SK-N-SH treated with all-trans-retinoic acid at 6 μM for 48 hours (cell line): ENCODE data around the gene CCDC190.
"Not testable (repeated sequence)": the region's sequence is repeated elsewhere in the genome, so short reads cannot be mapped to it uniquely, and the experiment has no call there.

Experiments used
- ATAC-seq: fragments of 200-7000 bp; cut with Tn5 transposase; 3 replicates; pipeline ENCODE4 v1.9.1; 2020; ENCODE audit warnings: mild to moderate bottlenecking, moderate library complexity
- ARNTL ChIP-seq: fragments of 450-650 bp; formaldehyde crosslinking; IDR thresholded peaks from 2 replicates; pipeline ENCODE4 v1.5.0; 2020; ENCODE audit warnings: low read depth, mild to moderate bottlenecking, moderate library complexity, borderline replicate concordance
- CREB5 ChIP-seq: fragments of 250-450 bp; sonication (Bioruptor Pico); IDR thresholded peaks from 2 replicates; pipeline ENCODE4 v1.5.1; 2020; ENCODE audit warnings: low read depth, mild to moderate bottlenecking, moderate library complexity
- CSDC2 ChIP-seq: fragments of 250-450 bp; sonication (Bioruptor Pico); IDR thresholded peaks from 2 replicates; pipeline ENCODE4 v1.5.0; 2020; ENCODE audit warnings: mild to moderate bottlenecking, moderate library complexity
- ESRRG ChIP-seq: fragments of 250-450 bp; sonication (Bioruptor Pico); IDR thresholded peaks from 2 replicates; pipeline ENCODE4 v1.6.1; 2021; ENCODE audit warnings: mild to moderate bottlenecking
- ISL1 ChIP-seq: fragments of 250-450 bp; sonication (Bioruptor Pico); IDR thresholded peaks from 2 replicates; pipeline ENCODE4 v2.1.2; 2022; ENCODE audit warnings: mild to moderate bottlenecking, moderate library complexity
- OSR1 ChIP-seq: fragments of 250-450 bp; sonication (Bioruptor Pico); IDR thresholded peaks from 2 replicates; pipeline ENCODE4 v1.8.0; 2022; ENCODE audit warnings: moderate library complexity, mild to moderate bottlenecking, inconsistent platforms
- PATZ1 ChIP-seq: fragments of 250-450 bp; sonication (Bioruptor Pico); IDR thresholded peaks from 2 replicates; pipeline ENCODE4 v1.8.0; 2020; ENCODE audit warnings: mild to moderate bottlenecking, moderate library complexity, borderline replicate concordance
- POU6F1 ChIP-seq: fragments of 250-450 bp; sonication (Bioruptor Pico); IDR thresholded peaks from 2 replicates; pipeline ENCODE4 v1.8.0; 2021; ENCODE audit warnings: low read depth, mild to moderate bottlenecking, moderate library complexity, borderline replicate concordance
- PPARA ChIP-seq: fragments of 250-450 bp; sonication (Bioruptor Pico); IDR thresholded peaks from 2 replicates; pipeline ENCODE4 v1.5.0; 2020; ENCODE audit warnings: mild to moderate bottlenecking, borderline replicate concordance
- SNAI2 ChIP-seq: fragments of 250-450 bp; sonication (Bioruptor Pico); IDR thresholded peaks from 2 replicates; pipeline ENCODE4 v1.5.0; 2020; ENCODE audit warnings: mild to moderate bottlenecking, moderate library complexity
- TCF4 ChIP-seq: fragments of 250-450 bp; sonication (Bioruptor Pico); IDR thresholded peaks from 2 replicates; pipeline ENCODE4 v1.8.0; 2021; ENCODE audit warnings: mild to moderate bottlenecking, moderate library complexity, borderline replicate concordance
- TOX ChIP-seq: fragments of 250-450 bp; sonication (Bioruptor Pico); IDR thresholded peaks from 2 replicates; pipeline ENCODE4 v1.8.0; 2021; ENCODE audit warnings: mild to moderate bottlenecking, moderate library complexity, borderline replicate concordance
- ZFP3 ChIP-seq: fragments of 250-450 bp; sonication (Bioruptor Pico); IDR thresholded peaks from 2 replicates; pipeline ENCODE4 v1.5.0; 2020; ENCODE audit warnings: mild to moderate bottlenecking, moderate library complexity
- ZFP30 ChIP-seq: fragments of 450-650 bp; formaldehyde crosslinking; IDR thresholded peaks from 2 replicates; pipeline ENCODE4 v1.5.0; 2022; ENCODE audit warnings: mild to moderate bottlenecking, moderate library complexity
- ZNF565 ChIP-seq: fragments of 450-650 bp; formaldehyde crosslinking; conservative IDR thresholded peaks from 2 replicates; pipeline ENCODE4 v1.5.0; 2020; ENCODE audit warnings: low read depth, mild to moderate bottlenecking, moderate library complexity
- ZNF70 ChIP-seq: fragments of 450-650 bp; formaldehyde crosslinking; IDR thresholded peaks from 2 replicates; pipeline ENCODE4 v1.5.0; 2020; ENCODE audit warnings: mild to moderate bottlenecking, moderate library complexity
- ZNF8 ChIP-seq: fragments of 450-650 bp; formaldehyde crosslinking; IDR thresholded peaks from 2 replicates; pipeline ENCODE4 v1.5.0; 2020; ENCODE audit warnings: mild to moderate bottlenecking, moderate library complexity
- TF ChIP-seq, protein P1 (sequence below): fragments of 250-450 bp; sonication (Bioruptor Pico); IDR thresholded peaks from 2 replicates; pipeline ENCODE4 v1.5.1; 2021; ENCODE audit warnings: mild to moderate bottlenecking, moderate library complexity
- TF ChIP-seq, protein P2 (sequence below): fragments of 250-450 bp; sonication (Bioruptor Pico); IDR thresholded peaks from 2 replicates; pipeline ENCODE4 v1.5.0; 2020; ENCODE audit warnings: mild to moderate bottlenecking, moderate library complexity

The CCDC190 gene

DNA sequence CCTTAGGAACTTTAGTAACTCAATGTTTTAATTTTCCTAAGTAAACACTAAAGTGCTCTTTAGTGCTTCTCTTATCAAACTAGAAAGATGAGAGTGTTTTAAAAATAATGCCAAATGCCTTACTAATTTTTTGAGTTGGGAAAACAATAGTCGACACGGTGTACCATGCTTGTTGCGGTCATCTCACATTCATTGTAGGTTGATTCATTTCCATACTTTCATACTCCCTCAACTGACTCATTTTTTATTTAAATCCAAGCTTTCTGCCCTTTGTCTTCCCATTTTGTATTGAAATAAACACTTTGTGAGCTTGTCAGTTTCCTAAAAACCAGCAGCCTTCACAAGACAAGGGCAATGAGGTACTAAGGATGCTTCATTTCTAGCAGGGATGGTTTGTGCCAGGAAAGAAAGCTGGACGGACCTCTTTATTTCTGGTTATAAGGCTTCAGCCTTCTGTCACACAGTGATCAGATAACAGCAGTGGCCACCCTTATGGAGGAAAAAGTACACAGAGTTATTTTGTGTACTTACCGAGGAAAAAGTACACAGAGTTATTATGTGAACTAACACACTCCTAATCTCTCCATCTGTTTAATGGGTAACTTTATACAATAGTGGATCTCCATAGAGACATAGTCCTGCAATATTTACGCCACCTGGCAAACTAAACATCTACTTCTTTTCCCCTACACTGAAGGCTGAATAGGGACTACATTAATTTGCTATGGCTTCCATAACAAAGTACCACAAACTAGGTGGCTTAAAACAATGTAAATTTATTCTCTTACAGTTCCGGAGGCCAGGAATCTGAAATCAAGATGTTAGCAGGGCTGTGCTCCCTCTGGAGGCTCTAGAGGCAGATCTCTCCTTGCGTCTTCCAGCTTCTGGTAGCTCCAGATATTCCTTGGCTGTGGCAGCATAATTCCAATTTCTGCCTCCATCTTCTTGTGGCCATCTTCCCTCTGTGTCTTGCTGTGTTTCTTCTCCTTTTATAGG, 13.0 kb upstream of the CCDC190 start:
- peak; percentile 17; the same call in 1 of the 3 replicates for ATAC-seq
- TF ChIP-seq ESRRG (CRISPR knock-in tag) = no peak
- TF ChIP-seq ARNTL = no peak
- no peak for TF ChIP-seq TCF4 (CRISPR knock-in tag)
- TF ChIP-seq CSDC2 = no peak
- TF ChIP-seq OSR1 (CRISPR knock-in tag) = no peak
- TF ChIP-seq ZNF565 (CRISPR knock-in tag) = no peak

DNA sequence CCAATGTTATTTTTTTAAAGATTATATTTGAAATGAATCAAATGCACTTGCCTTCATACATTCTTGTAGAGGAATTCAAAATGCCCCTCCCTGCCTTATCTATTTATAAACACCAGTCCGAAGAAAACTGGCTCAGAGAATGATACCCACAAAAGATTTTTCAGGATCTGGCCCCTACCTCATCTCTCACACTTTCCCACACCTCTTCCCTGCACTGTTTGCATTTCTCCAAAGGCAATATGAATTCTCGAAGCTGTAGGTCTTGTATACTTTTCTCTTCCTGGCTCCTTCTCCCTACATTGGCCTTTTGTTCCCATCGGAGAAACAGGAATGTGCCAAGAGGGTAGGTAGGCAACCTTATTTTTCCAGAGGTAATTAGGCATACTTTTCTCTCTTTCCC, 12.0 kb upstream of the CCDC190 start:
- TF ChIP-seq ISL1 = no peak
- TF ChIP-seq ESRRG (CRISPR knock-in tag) = no peak
- TF ChIP-seq, protein P1, sequence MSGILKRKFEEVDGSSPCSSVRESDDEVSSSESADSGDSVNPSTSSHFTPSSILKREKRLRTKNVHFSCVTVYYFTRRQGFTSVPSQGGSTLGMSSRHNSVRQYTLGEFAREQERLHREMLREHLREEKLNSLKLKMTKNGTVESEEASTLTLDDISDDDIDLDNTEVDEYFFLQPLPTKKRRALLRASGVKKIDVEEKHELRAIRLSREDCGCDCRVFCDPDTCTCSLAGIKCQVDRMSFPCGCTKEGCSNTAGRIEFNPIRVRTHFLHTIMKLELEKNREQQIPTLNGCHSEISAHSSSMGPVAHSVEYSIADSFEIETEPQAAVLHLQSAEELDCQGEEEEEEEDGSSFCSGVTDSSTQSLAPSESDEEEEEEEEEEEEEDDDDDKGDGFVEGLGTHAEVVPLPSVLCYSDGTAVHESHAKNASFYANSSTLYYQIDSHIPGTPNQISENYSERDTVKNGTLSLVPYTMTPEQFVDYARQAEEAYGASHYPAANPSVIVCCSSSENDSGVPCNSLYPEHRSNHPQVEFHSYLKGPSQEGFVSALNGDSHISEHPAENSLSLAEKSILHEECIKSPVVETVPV = no peak
- TF ChIP-seq POU6F1 = no peak
- TF ChIP-seq, protein P2, sequence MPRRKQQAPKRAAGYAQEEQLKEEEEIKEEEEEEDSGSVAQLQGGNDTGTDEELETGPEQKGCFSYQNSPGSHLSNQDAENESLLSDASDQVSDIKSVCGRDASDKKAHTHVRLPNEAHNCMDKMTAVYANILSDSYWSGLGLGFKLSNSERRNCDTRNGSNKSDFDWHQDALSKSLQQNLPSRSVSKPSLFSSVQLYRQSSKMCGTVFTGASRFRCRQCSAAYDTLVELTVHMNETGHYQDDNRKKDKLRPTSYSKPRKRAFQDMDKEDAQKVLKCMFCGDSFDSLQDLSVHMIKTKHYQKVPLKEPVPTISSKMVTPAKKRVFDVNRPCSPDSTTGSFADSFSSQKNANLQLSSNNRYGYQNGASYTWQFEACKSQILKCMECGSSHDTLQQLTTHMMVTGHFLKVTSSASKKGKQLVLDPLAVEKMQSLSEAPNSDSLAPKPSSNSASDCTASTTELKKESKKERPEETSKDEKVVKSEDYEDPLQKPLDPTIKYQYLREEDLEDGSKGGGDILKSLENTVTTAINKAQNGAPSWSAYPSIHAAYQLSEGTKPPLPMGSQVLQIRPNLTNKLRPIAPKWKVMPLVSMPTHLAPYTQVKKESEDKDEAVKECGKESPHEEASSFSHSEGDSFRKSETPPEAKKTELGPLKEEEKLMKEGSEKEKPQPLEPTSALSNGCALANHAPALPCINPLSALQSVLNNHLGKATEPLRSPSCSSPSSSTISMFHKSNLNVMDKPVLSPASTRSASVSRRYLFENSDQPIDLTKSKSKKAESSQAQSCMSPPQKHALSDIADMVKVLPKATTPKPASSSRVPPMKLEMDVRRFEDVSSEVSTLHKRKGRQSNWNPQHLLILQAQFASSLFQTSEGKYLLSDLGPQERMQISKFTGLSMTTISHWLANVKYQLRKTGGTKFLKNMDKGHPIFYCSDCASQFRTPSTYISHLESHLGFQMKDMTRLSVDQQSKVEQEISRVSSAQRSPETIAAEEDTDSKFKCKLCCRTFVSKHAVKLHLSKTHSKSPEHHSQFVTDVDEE (CRISPR knock-in tag) = no peak
- no peak for TF ChIP-seq TCF4 (CRISPR knock-in tag)
- TF ChIP-seq TOX = no peak
- TF ChIP-seq OSR1 (CRISPR knock-in tag) = no peak
- no peak for TF ChIP-seq SNAI2
- TF ChIP-seq CREB5 (CRISPR knock-in tag) = no peak
- TF ChIP-seq PATZ1 (CRISPR knock-in tag) = no peak
- TF ChIP-seq ZFP3 (CRISPR knock-in tag) = no peak
- TF ChIP-seq ZFP30 (CRISPR knock-in tag) = no peak
- no peak for ATAC-seq

DNA sequence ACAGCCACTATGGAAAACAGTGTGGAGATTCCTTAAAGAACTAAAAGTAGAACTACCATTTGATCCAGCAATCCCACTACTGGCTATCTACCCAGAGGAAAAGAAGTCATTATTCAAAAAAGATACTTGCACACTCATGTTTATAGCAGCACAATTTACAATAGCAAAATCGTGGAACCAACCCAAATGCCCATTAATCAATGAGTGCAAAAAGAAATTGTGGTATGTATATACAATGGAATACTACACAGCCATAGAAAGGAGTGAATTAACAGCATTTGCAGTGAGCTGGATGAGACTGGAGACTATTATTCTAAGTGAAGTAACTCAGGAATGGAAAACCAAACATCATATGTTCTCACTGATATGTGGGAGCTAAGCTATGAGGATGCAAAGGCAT, 10.4 kb upstream of the CCDC190 start:
- not testable (repeated sequence) for ATAC-seq
- peak; percentile 91 for TF ChIP-seq ZNF8

DNA sequence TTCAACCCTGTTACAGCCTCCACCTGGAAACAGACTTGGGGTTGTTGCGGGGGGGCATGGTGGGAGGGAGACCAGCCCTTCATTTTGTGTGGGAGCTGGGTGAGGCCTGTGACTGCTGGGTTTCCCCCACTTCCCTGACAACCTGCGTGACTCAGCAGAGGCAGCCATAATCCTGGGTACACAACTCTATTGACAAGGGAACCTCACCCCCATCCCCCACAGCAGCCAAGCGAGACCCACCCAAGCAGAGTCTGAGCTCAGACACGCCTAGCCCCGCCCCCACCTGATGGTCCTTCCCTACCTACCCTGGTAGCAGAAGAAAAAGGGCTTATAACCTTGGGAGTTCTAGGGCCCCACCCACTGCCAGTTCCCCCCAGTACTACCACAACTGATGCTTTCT, 8.0 kb upstream of the CCDC190 start:
- ATAC-seq = no peak
- no peak for TF ChIP-seq ARNTL
- TF ChIP-seq ZNF70 = no peak
- TF ChIP-seq TCF4 (CRISPR knock-in tag) = no peak
- no peak for TF ChIP-seq ESRRG (CRISPR knock-in tag)
- no peak for TF ChIP-seq PPARA
- TF ChIP-seq POU6F1 = no peak
- TF ChIP-seq ISL1 = no peak
- TF ChIP-seq ZFP3 (CRISPR knock-in tag) = no peak
- TF ChIP-seq CREB5 (CRISPR knock-in tag) = no peak
- TF ChIP-seq, protein P2 (CRISPR knock-in tag) = no peak
